ENCODE measurements around the gene HERC4.
"Not testable (repeated sequence)": the region's sequence is repeated elsewhere in the genome, so short reads cannot be mapped to it uniquely, and the experiment has no call there.

Gene HERC4

GRCh38 chr10:67893637-67894036 is 181.4 kb downstream of the HERC4 start:
- intact Hi-C loops (cut with micrococcal nuclease), result no loop called here
- Mint-ChIP-seq H3K27me3 (no peaks in the 10 kb centered on the region), H3K27ac (no peak overlapping the region)

DNA sequence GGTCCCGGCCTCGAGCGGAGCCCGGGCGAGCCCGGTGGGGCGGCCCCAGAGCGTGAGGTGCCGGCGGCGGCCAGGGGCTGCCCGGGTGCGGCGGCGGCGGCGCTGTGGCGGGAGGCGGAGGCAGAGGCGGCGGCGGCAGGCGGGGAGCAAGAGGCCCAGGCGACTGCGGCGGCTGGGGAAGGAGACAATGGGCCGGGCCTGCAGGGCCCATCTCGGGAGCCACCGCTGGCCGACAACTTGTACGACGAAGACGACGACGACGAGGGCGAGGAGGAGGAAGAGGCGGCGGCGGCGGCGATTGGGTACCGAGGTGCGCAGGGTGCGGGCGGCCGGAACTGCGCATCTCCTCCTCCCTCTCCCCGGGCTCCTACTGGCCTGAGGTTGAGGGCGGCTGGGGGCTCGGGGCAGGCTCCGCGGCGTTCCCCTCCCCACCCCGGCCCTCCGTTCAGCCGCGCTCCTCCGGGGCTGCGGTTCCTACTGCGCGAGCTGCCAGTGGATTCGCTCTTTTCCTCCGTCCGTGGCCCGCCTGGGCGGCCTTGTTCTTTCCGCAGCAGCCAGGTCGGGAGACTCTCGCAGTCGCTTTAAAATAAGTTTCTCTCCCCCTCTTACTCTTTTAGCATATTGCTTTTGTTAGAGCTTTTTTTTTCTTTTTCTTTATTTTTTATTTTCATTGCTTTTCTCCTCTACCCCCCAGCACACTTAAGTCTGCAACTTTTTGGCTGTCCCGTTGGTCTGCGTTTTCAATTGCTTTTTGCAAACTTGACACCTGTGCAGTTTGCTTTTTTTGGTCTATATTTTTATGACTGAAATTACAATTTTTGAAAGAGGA is 190.0 kb downstream of the HERC4 start:
- H3K27me3 Mint-ChIP-seq, result no peaks in the 10 kb centered on the region
- intact Hi-C loops (cut with micrococcal nuclease), result loop anchor here (1.0 to 5.0 kb wide), 3 partner anchors 21 to 187 kb away; no protein-coding TSS in a partner anchor
- peaks cover 22% of the 10 kb centered on the region for H3K4me1 Mint-ChIP-seq (ENCODE audit: low read depth)

More at GRCh38 chr10:67893637-67894036, 181.4 kb downstream of the HERC4 start:
- Mint-ChIP-seq H3K36me3 (ENCODE audit: low read depth) (peaks cover 90% of the 10 kb centered on the region), H3K9me3 (no peaks in the 10 kb centered on the region), H3K4me3 (no peak overlapping the region), H3K4me1 (ENCODE audit: low read depth) (peaks cover 6% of the 10 kb centered on the region)

DNA sequence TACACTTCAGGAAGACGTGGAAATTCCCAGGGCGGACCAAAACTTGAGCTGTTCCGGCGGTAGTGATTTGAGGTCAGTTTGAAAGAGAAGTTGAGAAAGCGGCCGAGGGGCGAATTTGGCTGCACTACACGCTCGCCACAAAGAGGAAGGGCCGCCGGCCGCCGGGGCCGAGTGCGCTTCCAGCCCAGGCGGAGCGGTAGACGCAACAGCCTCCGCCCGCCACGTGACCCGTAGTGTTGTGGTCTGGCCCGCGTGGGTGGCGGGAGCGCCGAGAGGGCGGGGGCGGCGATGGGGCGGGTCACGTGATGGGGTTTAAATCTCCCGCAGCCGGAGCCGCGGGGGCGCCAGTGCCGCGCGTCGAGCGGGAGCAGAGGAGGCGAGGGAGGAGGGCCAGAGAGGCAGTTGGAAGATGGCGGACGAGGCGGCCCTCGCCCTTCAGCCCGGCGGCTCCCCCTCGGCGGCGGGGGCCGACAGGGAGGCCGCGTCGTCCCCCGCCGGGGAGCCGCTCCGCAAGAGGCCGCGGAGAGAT is 190.7 kb downstream of the HERC4 start, which contains the start of gene SIRT1:
TSS of gene SIRT1 (plus strand) at position 344 of the 529 bp plus-strand sequence. CDS start at position 410, 66 bp downstream.
- Mint-ChIP-seq H3K9me3 (no peaks in the 10 kb centered on the region), H3K4me3 (peak within 1 kb of the TSS; percentile 92), H3K4me1 (ENCODE audit: low read depth) (peaks cover 22% of the 10 kb centered on the region), H3K36me3 (ENCODE audit: low read depth) (peaks cover 45% of the 10 kb centered on the region), H3K27ac (peak within 1 kb of the TSS; percentile 96), H3K27me3 (no peaks in the 10 kb centered on the region)
- intact Hi-C loops (cut with micrococcal nuclease), result loop anchor here (1.0 to 2.0 kb wide), 2 partner anchors 20 to 36 kb away; no protein-coding TSS in a partner anchor

More for the DNA sequence above, 190.0 kb downstream of the HERC4 start:
- no peaks in the 10 kb centered on the region for H3K9me3 Mint-ChIP-seq
- peaks cover 52% of the 10 kb centered on the region for H3K36me3 Mint-ChIP-seq (ENCODE audit: low read depth)
- H3K27ac Mint-ChIP-seq, result peak overlapping the region; percentile 96
- H3K4me3 Mint-ChIP-seq, result peak overlapping the region; percentile 92

GRCh38 chr10:67883710-67884312 is 191.3 kb downstream of the HERC4 start:
- no peaks in the 10 kb centered on the region for H3K9me3 Mint-ChIP-seq
- intact Hi-C loops (cut with micrococcal nuclease), result loop anchor here (1.0 to 2.0 kb wide), 2 partner anchors 20 to 35 kb away; no protein-coding TSS in a partner anchor
- peaks cover 22% of the 10 kb centered on the region for H3K4me1 Mint-ChIP-seq (ENCODE audit: low read depth)
- H3K36me3 Mint-ChIP-seq (ENCODE audit: low read depth), result peaks cover 39% of the 10 kb centered on the region
- H3K4me3 Mint-ChIP-seq, result peak overlapping the region; percentile 92
- peak overlapping the region; percentile 96 for H3K27ac Mint-ChIP-seq
- H3K27me3 Mint-ChIP-seq, result no peaks in the 10 kb centered on the region

DNA sequence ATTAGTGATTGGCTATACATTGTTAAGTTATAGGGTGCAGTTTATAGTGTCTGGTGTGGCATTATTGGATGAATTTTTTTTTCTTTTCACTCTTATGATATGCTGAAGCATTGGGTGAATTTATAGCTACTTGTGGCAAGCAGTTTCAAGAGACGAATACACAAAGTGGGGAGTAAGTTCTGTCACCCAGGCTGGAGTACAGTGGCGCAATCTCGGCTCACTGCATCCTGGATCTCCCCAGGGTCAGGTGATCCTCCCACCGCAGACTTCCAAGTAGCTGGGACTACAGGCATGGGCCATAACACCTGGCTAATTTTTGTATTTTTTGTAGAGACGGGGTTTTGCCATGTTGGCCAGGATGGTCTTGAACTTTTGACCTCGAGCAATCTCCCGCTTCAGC is 196.9 kb downstream of the HERC4 start:
- H3K27ac Mint-ChIP-seq, result no peak overlapping the region
- H3K9me3 Mint-ChIP-seq, result no peaks in the 10 kb centered on the region
- H3K4me1 Mint-ChIP-seq (ENCODE audit: low read depth), result peaks cover under 1% of the 10 kb centered on the region
- intact Hi-C loops (cut with micrococcal nuclease), result no loop called here
- no peaks in the 10 kb centered on the region for H3K36me3 Mint-ChIP-seq (ENCODE audit: low read depth)
- H3K4me3 Mint-ChIP-seq, result no peak overlapping the region
- H3K27me3 Mint-ChIP-seq, result peaks cover 2% of the 10 kb centered on the region

DNA sequence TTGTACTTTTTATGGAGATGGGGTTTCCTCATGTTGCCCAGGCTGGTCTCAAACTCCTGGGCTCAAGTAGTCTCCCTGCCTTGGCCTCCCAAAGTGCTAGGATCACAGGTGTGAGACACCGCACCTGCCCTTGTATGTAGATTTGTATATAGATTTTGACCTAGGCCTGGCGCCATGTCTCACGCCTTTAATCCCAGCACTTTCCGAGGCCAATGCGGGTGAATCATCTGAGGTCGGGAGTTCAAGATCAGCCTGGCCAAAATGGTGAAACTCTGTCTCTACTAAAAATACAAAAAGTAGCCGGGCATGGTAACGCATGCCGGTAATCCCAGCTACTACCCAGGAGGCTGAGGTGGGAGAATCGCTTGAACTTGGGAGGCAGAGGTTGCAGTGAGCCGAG is 197.7 kb downstream of the HERC4 start:
- intact Hi-C loops (cut with micrococcal nuclease), result not testable (repeated sequence)

DNA sequence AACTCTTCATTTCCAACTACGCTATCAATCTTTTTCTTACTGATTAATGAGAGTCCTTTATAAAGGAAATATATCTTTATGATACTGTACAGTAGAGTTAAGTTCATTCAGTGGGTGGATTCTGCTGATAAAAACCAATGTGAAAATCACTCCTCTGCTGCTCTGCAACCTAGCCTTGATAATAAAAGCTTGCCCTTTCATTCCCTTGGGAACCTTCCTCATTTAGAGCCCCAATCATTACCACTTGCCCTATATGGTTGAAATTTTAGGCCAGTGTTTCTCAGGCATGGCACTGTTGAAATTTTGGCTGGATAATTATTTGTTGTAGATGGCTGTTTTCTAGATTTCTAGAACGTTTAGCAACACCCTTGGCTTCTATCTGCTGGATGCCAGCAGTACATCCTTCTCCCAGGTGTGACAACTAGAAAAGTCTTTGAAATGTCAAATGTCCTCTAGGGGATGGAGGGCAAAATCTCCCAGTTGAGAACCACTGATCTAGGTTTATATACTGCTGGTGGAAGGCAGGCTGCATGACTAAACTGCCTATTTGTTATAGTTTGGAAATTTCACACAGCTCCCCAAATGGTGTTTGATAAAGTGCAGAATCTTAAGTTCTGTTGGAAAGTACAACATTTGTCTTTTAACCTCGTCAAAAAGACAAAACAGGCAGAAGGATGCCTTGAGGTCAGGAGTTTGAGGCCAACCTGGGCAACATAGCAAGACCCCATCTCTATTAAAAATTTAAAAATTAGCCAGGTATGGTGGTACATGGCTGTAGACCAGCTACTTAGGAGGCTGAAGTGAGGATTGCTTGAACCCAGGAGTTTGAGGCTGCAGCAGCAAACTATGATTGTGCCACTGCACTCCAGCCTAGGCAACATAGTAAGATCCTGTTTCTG is 199.5 kb downstream of the HERC4 start:
- Mint-ChIP-seq H3K4me1 (ENCODE audit: low read depth) (no peaks in the 10 kb centered on the region), H3K9me3 (no peaks in the 10 kb centered on the region), H3K27me3 (peaks cover 2% of the 10 kb centered on the region)

More for the DNA sequence above, 197.7 kb downstream of the HERC4 start:
- not testable (repeated sequence) for H3K4me3 Mint-ChIP-seq; H3K9me3 Mint-ChIP-seq; H3K4me1 Mint-ChIP-seq (ENCODE audit: low read depth); H3K27ac Mint-ChIP-seq; H3K27me3 Mint-ChIP-seq; H3K36me3 Mint-ChIP-seq (ENCODE audit: low read depth)

More for the DNA sequence above, 199.5 kb downstream of the HERC4 start:
- no peak overlapping the region for H3K4me3 Mint-ChIP-seq
- H3K36me3 Mint-ChIP-seq (ENCODE audit: low read depth), result no peaks in the 10 kb centered on the region
- H3K27ac Mint-ChIP-seq, result no peak overlapping the region
- intact Hi-C loops (cut with micrococcal nuclease), result no loop called here

Data from dendritic cell treated with granulocyte-macrophage colony-stimulating factor and Interleukin-4, amounts not matched to agents 40 ng/mL and 50 ng/mL, for 4 days (primary cell).